ENCODE results near the gene LSAMP.

The LSAMP gene

GRCh38 chr3:115968871-115969270 is 476.4 kb downstream of the LSAMP start:
- 88% methylated on average over 2 of the region's 4 CpGs for WGBS
- peaks cover 3% of the 10 kb centered on the region for H3K79me1 ChIP-seq (replicated peaks; ENCODE audit: low read length, poor library complexity, severe bottlenecking)
- no peaks in the 10 kb centered on the region for H3K27me3 ChIP-seq (ENCODE audit: control insufficient read depth in 1 of 2, insufficient read depth in 1 of 2, low read length in 2 of 2)
- no peak for DNase-seq
- H3K14ac ChIP-seq (ENCODE audit: low read length in 2 of 2), result no peak overlapping the region
- H3K4me3 ChIP-seq (ENCODE audit: insufficient read depth in 1 of 2, low read depth in 1 of 2, low read length in 2 of 2), result no peak overlapping the region
- no peak overlapping the region for H2BK5ac ChIP-seq (ENCODE audit: low read depth, low read length, poor library complexity, severe bottlenecking)
- no peak overlapping the region for H3K23ac ChIP-seq (ENCODE audit: low read length in 2 of 2)
- no peak overlapping the region for H4K91ac ChIP-seq (ENCODE audit: low read length)
- H3K27ac ChIP-seq (ENCODE audit: low read length, poor library complexity, severe bottlenecking), result no peak overlapping the region
- H3K9ac ChIP-seq (ENCODE audit: low read length), result no peak overlapping the region
- no peak overlapping the region for H3K18ac ChIP-seq (ENCODE audit: low read depth in 1 of 2, low read length in 2 of 2)
- no peaks in the 10 kb centered on the region for H3K36me3 ChIP-seq (ENCODE audit: control insufficient read depth in 1 of 2, insufficient read depth in 2 of 2, low read depth in 1 of 2, low read length in 2 of 2)
- H3K4ac ChIP-seq (ENCODE audit: low read depth in 1 of 2, low read length in 2 of 2), result no peak overlapping the region
- no peak overlapping the region for H2BK120ac ChIP-seq (ENCODE audit: low read depth, low read length)
- H2BK12ac ChIP-seq (ENCODE audit: low read length in 2 of 2), result no peak overlapping the region
- H4K8ac ChIP-seq (ENCODE audit: low read length), result no peak overlapping the region
- peaks cover 4% of the 10 kb centered on the region for H3K4me1 ChIP-seq (ENCODE audit: control insufficient read depth, insufficient read depth, low read depth, low read length)
- peaks cover 9% of the 10 kb centered on the region for H3K9me3 ChIP-seq (ENCODE audit: control insufficient read depth, low read length)
- no peak overlapping the region for H2AK5ac ChIP-seq (ENCODE audit: low read length, severe bottlenecking)
- H2AFZ ChIP-seq (ENCODE audit: low read depth, low read length), result no peak overlapping the region
- no peak overlapping the region for H3K4me2 ChIP-seq (ENCODE audit: low read length, poor library complexity, severe bottlenecking)
- H2BK15ac ChIP-seq (ENCODE audit: low read depth, poor library complexity, severe bottlenecking), result no peak overlapping the region

- no peaks in the 10 kb centered on the region for H3K9me3 ChIP-seq (ENCODE audit: control insufficient read depth, low read length)
- peaks cover 2% of the 10 kb centered on the region for H3K4me1 ChIP-seq (ENCODE audit: control insufficient read depth, insufficient read depth, low read depth, low read length)
- H2BK12ac ChIP-seq (ENCODE audit: low read length in 2 of 2), result no peak overlapping the region
- H3K9ac ChIP-seq (ENCODE audit: low read length), result peak overlapping the region; percentile 78
- no peak overlapping the region for H3K23ac ChIP-seq (ENCODE audit: low read length in 2 of 2)
- no peak overlapping the region for H3K27ac ChIP-seq (ENCODE audit: low read length, poor library complexity, severe bottlenecking)
- no peak overlapping the region for H4K91ac ChIP-seq (ENCODE audit: low read length)
- WGBS, result 76% methylated on average over 4 of the region's 4 CpGs
- peak overlapping the region in 1 of 2 experiments; percentile 24 for H3K4me3 ChIP-seq (ENCODE audit: insufficient read depth in 1 of 2, low read depth in 1 of 2, low read length in 2 of 2)
- peaks cover 3% of the 10 kb centered on the region for H3K79me1 ChIP-seq (replicated peaks; ENCODE audit: low read length, poor library complexity, severe bottlenecking)
- H3K18ac ChIP-seq (ENCODE audit: low read depth in 1 of 2, low read length in 2 of 2), result no peak overlapping the region
- no peak overlapping the region for H4K8ac ChIP-seq (ENCODE audit: low read length)
- no peaks in the 10 kb centered on the region for H3K36me3 ChIP-seq (ENCODE audit: control insufficient read depth in 1 of 2, insufficient read depth in 2 of 2, low read depth in 1 of 2, low read length in 2 of 2)
- H3K4ac ChIP-seq (ENCODE audit: low read depth in 1 of 2, low read length in 2 of 2), result no peak overlapping the region
- no peaks in the 10 kb centered on the region for H3K27me3 ChIP-seq (ENCODE audit: control insufficient read depth in 1 of 2, insufficient read depth in 1 of 2, low read length in 2 of 2)
- no peak overlapping the region for H2BK5ac ChIP-seq (ENCODE audit: low read depth, low read length, poor library complexity, severe bottlenecking)
- H2AK5ac ChIP-seq (ENCODE audit: low read length, severe bottlenecking), result no peak overlapping the region
- DNase-seq, result no peak
- no peak overlapping the region for H3K14ac ChIP-seq (ENCODE audit: low read length in 2 of 2)
- H2BK15ac ChIP-seq (ENCODE audit: low read depth, poor library complexity, severe bottlenecking), result no peak overlapping the region
- H2AFZ ChIP-seq (ENCODE audit: low read depth, low read length), result no peak overlapping the region
- no peak overlapping the region for H2BK120ac ChIP-seq (ENCODE audit: low read depth, low read length)
- no peak overlapping the region for H3K4me2 ChIP-seq (ENCODE audit: low read length, poor library complexity, severe bottlenecking)
These were observed 483.9 kb downstream of the LSAMP start for GRCh38 chr3:115961380-115961779.

GRCh38 chr3:115960799-115961198 is 484.5 kb downstream of the LSAMP start:
- Histone ChIP-seq H2BK15ac (ENCODE audit: low read depth, poor library complexity, severe bottlenecking) (no peak overlapping the region), H3K4me1 (ENCODE audit: control insufficient read depth, insufficient read depth, low read depth, low read length) (peaks cover 2% of the 10 kb centered on the region), H3K27me3 (ENCODE audit: control insufficient read depth in 1 of 2, insufficient read depth in 1 of 2, low read length in 2 of 2) (no peaks in the 10 kb centered on the region), H3K14ac (ENCODE audit: low read length in 2 of 2) (peak overlapping the region in 1 of 2 experiments; percentile 4), H2BK12ac (ENCODE audit: low read length in 2 of 2) (no peak overlapping the region), H3K9me3 (ENCODE audit: control insufficient read depth, low read length) (no peaks in the 10 kb centered on the region), H3K9ac (ENCODE audit: low read length) (peak overlapping the region; percentile 78), H2BK5ac (ENCODE audit: low read depth, low read length, poor library complexity, severe bottlenecking) (no peak overlapping the region), H3K4ac (ENCODE audit: low read depth in 1 of 2, low read length in 2 of 2) (no peak overlapping the region), H3K4me3 (ENCODE audit: insufficient read depth in 1 of 2, low read depth in 1 of 2, low read length in 2 of 2) (peak overlapping the region in 1 of 2 experiments; percentile 24), H2BK120ac (ENCODE audit: low read depth, low read length) (no peak overlapping the region), H3K79me1 (replicated peaks; ENCODE audit: low read length, poor library complexity, severe bottlenecking) (peaks cover 2% of the 10 kb centered on the region), H3K4me2 (ENCODE audit: low read length, poor library complexity, severe bottlenecking) (no peak overlapping the region), H3K18ac (ENCODE audit: low read depth in 1 of 2, low read length in 2 of 2) (no peak overlapping the region), H2AK5ac (ENCODE audit: low read length, severe bottlenecking) (peak overlapping the region; percentile 31), H3K27ac (ENCODE audit: low read length, poor library complexity, severe bottlenecking) (no peak overlapping the region), H3K23ac (ENCODE audit: low read length in 2 of 2) (no peak overlapping the region), H3K36me3 (ENCODE audit: control insufficient read depth in 1 of 2, insufficient read depth in 2 of 2, low read depth in 1 of 2, low read length in 2 of 2) (no peaks in the 10 kb centered on the region), H4K91ac (ENCODE audit: low read length) (peak overlapping the region; percentile 53), H4K8ac (ENCODE audit: low read length) (no peak overlapping the region), H2AFZ (ENCODE audit: low read depth, low read length) (no peak overlapping the region)
- DNase-seq, result no peak
- WGBS, result 73% methylated on average over 5 of the region's 5 CpGs

- H3K36me3 ChIP-seq (ENCODE audit: control insufficient read depth in 1 of 2, insufficient read depth in 2 of 2, low read depth in 1 of 2, low read length in 2 of 2), result no peaks in the 10 kb centered on the region
These were observed 486.8 kb downstream of the LSAMP start for GRCh38 chr3:115958526-115958925.

More at GRCh38 chr3:115958526-115958925, 486.8 kb downstream of the LSAMP start:
- no peak overlapping the region for H3K14ac ChIP-seq (ENCODE audit: low read length in 2 of 2)
- H2BK120ac ChIP-seq (ENCODE audit: low read depth, low read length), result no peak overlapping the region
- H4K91ac ChIP-seq (ENCODE audit: low read length), result no peak overlapping the region
- no peak overlapping the region for H4K8ac ChIP-seq (ENCODE audit: low read length)
- H3K4me1 ChIP-seq (ENCODE audit: control insufficient read depth, insufficient read depth, low read depth, low read length), result peaks cover 2% of the 10 kb centered on the region
- no peak overlapping the region for H3K18ac ChIP-seq (ENCODE audit: low read depth in 1 of 2, low read length in 2 of 2)
- H3K4me3 ChIP-seq (ENCODE audit: insufficient read depth in 1 of 2, low read depth in 1 of 2, low read length in 2 of 2), result no peak overlapping the region
- no peak overlapping the region for H2BK5ac ChIP-seq (ENCODE audit: low read depth, low read length, poor library complexity, severe bottlenecking)
- no peak overlapping the region for H3K9ac ChIP-seq (ENCODE audit: low read length)
- H2BK15ac ChIP-seq (ENCODE audit: low read depth, poor library complexity, severe bottlenecking), result no peak overlapping the region
- H3K27me3 ChIP-seq (ENCODE audit: control insufficient read depth in 1 of 2, insufficient read depth in 1 of 2, low read length in 2 of 2), result no peaks in the 10 kb centered on the region
- DNase-seq, result no peak
- H3K9me3 ChIP-seq (ENCODE audit: control insufficient read depth, low read length), result no peaks in the 10 kb centered on the region
- WGBS, result 90% methylated on average over 3 of the region's 5 CpGs
- H2BK12ac ChIP-seq (ENCODE audit: low read length in 2 of 2), result no peak overlapping the region
- H2AFZ ChIP-seq (ENCODE audit: low read depth, low read length), result no peak overlapping the region
- H3K4ac ChIP-seq (ENCODE audit: low read depth in 1 of 2, low read length in 2 of 2), result no peak overlapping the region
- H3K4me2 ChIP-seq (ENCODE audit: low read length, poor library complexity, severe bottlenecking), result no peak overlapping the region
- no peak overlapping the region for H2AK5ac ChIP-seq (ENCODE audit: low read length, severe bottlenecking)
- no peak overlapping the region for H3K27ac ChIP-seq (ENCODE audit: low read length, poor library complexity, severe bottlenecking)
- H3K23ac ChIP-seq (ENCODE audit: low read length in 2 of 2), result no peak overlapping the region
- peaks cover 2% of the 10 kb centered on the region for H3K79me1 ChIP-seq (replicated peaks; ENCODE audit: low read length, poor library complexity, severe bottlenecking)

Data from mesenchymal stem cell (in vitro differentiated cells and primary cell).